Erythroblast (primary cell): ENCODE data around the gene SIGLEC8.

Source experiments
- GATA1 ChIP-seq: IDR thresholded peaks from 2 replicates; pipeline ENCODE4 v1.6.1; 2011; ENCODE audit warnings: low read depth, mild to moderate bottlenecking, control low read depth, low read length, moderate library complexity
- POLR2A ChIP-seq: IDR thresholded peaks from 2 replicates; pipeline ENCODE4 v1.6.1; 2011; ENCODE audit warnings: mild to moderate bottlenecking, low read length

GRCh38 chr19:51497666-51498065, 39.4 kb upstream of the SIGLEC8 start:
- no peak for TF ChIP-seq POLR2A
- TF ChIP-seq GATA1 = no peak
